ENCODE measurements around the gene CROCC2. TPM values are rescaled to one million over a fixed set of nuclear protein-coding genes. Genes with fewer than 3 reads are reported as not detected.

The CROCC2 gene
- not detected for total RNA-seq

- DNase-seq, result no peak
Measured at GRCh38 chr2:240906141-240906910, at the start of gene CROCC2. Gene CROCC2 (plus strand): TSS chr2:240906336. CDS start chr2:240906514, 178 bp downstream.

GRCh38 chr2:240857039-240858008 is 48.8 kb upstream of the CROCC2 start:
- DNase-seq, result no peak

- DNase-seq, result no peak
Measured at GRCh38 chr2:240858321-240858720, 47.8 kb upstream of the CROCC2 start.

- DNase-seq, result no peak
Measured at GRCh38 chr2:240858871-240859270, 47.3 kb upstream of the CROCC2 start.

GRCh38 chr2:240861547-240861946 is 44.6 kb upstream of the CROCC2 start:
- DNase-seq, result no peak

- DNase-seq, result no peak
Measured at GRCh38 chr2:240864475-240864874, 41.7 kb upstream of the CROCC2 start.

- no peak for DNase-seq
Measured at GRCh38 chr2:240865391-240865790, 40.7 kb upstream of the CROCC2 start.

- DNase-seq, result no peak
Measured at GRCh38 chr2:240868286-240869108, 37.6 kb upstream of the CROCC2 start, which contains the start of gene AGXT. Gene AGXT (plus strand): TSS chr2:240868824. CDS start chr2:240868866, 42 bp downstream.

GRCh38 chr2:240869109-240869955 is 36.8 kb upstream of the CROCC2 start:
- no peak for DNase-seq

- no peak for DNase-seq
Measured at GRCh38 chr2:240869956-240870875, 35.9 kb upstream of the CROCC2 start.

- DNase-seq, result no peak
Measured at GRCh38 chr2:240871071-240871958, 34.8 kb upstream of the CROCC2 start.

GRCh38 chr2:240872317-240873097 is 33.6 kb upstream of the CROCC2 start:
- no peak for DNase-seq

GRCh38 chr2:240873098-240873788 is 32.9 kb upstream of the CROCC2 start:
- no peak for DNase-seq

- DNase-seq, result no peak
Measured at GRCh38 chr2:240873805-240874714, 32.1 kb upstream of the CROCC2 start.

- no peak for DNase-seq
Measured at GRCh38 chr2:240874715-240875227, 31.4 kb upstream of the CROCC2 start.

GRCh38 chr2:240875228-240876034 is 30.7 kb upstream of the CROCC2 start:
- no peak for DNase-seq
